NCI-H1417 treated with DMSO at 0.1 percent for 48 hours (cell line): ENCODE measurements around the gene GATD1.

ENCODE experiments used
- DNase-seq: peaks from one replicate; lab custom pipeline; 2025; lab: John Stamatoyannopoulos, UW

Gene GATD1

DNA sequence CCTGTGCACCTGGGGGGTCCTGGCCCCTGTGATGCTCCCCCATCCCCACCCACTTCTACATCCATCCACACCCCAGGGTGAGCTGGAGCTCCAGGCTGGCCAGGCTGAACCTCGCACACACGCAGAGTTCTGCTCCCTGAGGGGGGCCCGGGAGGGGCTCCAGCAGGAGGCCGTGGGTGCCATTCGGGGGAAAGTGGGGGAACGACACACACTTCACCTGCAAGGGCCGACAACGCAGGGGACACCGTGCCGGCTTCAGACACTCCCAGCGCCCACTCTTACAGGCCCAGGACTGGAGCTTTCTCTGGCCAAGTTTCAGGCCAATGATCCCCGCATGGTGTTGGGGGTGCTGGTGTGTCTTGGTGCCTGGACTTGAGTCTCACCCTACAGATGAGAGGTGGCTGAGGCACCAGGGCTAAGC, 50.0 kb downstream of the GATD1 start:
- no peak for DNase-seq

DNA sequence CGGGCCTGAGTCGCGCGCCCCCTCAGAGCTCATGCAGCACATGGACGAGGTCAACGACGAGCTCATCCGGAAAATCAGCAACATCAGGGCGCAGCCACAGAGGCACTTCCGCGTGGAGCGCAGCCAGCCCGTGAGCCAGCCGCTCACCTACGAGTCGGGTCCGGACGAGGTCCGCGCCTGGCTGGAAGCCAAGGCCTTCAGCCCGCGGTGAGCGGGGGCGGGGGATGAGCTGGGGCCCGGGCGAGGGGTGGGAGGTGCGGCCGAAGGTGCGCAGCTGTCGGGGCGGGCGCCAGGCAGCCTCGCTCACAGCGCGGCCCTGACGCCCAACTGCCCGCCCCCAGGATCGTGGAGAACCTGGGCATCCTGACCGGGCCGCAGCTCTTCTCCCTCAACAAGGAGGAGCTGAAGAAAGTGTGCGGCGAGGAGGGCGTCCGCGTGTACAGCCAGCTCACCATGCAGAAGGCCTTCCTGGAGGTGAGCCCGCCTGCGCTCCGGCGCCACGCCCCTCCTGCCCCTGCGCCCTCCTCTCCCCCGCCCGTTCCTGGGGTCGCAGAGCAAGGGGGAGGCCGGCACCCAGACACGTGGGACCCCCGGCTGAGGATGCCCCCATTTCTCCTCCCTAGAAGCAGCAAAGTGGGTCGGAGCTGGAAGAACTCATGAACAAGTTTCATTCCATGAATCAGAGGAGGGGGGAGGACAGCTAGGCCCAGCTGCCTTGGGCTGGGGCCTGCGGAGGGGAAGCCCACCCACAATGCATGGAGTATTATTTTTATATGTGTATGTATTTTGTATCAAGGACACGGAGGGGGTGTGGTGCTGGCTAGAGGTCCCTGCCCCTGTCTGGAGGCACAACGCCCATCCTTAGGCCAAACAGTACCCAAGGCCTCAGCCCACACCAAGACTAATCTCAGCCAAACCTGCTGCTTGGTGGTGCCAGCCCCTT, 50.7 kb downstream of the GATD1 start:
- no peak for DNase-seq

DNA sequence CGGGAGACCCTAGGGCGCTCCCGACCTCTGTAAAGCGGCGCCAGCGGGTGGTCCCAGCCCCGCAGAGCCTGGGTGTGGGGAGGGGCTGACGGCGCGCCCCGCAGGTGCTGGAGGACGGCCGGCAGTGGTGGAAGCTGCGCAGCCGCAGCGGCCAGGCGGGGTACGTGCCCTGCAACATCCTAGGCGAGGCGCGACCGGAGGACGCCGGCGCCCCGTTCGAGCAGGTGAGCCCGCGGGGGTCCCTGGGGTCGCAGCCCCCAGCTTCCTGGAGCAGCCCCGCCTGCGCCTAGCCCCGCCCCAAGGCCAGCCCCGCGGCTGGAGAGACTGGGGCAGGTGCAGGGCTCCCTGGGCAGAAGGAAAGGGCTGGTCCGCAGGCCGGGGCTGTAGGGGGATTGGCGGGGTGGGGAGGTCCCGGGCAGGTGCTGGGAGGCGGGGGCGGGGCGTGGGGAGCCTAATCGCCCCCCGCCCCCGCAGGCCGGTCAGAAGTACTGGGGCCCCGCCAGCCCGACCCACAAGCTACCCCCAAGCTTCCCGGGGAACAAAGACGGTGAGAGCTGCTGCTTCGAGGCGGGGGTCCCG, 51.6 kb downstream of the GATD1 start:
- no peak for DNase-seq

DNA sequence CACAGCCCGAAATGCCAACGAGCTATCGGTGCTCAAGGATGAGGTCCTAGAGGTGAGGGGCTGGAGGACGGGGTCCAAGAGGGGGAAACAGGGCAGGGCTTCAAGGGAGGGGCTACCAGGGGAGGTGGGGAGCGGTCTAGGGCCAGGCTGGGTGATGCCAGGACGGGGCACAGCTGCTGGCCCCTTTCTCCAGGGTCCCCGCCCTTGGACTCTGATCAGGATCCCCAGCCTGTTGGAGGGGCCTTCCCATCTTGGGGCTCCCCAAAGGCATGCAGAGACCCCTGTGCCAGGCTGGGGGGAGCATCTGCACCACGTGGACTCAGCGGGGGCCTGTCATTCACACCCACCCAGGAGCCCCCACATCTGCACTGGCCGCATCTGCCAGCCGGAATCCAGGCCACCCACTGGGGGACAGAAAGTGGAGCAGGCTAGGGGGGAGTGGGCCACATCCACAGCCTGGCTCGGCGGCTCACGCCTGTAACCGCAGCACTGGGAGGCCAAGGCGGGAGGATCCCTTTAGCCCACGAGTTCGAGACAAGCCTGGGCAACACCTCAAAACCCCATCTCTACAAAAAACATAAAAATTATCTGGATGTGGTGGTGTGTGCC, 52.4 kb downstream of the GATD1 start:
- no peak for DNase-seq

DNA sequence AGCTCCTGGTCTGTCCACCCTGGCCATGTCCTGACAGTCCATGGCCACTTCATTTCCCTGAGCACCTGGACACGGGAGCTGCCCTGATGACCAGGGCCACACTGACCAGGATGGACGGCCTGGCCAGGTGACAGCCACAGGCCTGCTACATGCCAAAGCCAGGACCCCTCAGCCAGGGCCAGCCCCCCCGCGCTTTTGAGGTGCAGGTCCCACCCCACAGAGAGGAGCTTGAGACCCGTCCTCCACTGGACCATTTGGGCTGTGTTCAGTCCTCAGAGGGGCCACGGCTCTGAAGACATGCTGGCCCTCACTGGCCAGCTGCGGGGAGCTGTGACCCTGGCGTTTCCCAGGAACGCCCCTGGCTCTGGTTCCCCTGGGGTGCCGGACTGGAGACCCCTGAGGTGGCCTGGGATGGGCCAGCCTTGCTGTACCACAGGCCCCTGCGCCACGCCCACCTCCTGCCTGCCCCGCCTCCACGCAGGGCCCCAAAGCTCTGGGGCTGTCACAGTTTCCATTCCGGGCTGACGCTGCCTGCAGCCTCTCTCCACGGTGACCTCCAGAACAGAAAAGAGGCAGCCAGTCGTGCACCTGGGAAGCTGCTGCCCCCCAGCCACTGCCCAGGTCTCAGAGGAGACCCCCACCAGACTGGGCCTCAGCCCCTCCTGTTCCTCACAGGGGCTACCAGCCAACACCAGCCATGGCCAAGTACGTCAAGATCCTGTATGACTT, 53.1 kb downstream of the GATD1 start:
- no peak for DNase-seq

DNA sequence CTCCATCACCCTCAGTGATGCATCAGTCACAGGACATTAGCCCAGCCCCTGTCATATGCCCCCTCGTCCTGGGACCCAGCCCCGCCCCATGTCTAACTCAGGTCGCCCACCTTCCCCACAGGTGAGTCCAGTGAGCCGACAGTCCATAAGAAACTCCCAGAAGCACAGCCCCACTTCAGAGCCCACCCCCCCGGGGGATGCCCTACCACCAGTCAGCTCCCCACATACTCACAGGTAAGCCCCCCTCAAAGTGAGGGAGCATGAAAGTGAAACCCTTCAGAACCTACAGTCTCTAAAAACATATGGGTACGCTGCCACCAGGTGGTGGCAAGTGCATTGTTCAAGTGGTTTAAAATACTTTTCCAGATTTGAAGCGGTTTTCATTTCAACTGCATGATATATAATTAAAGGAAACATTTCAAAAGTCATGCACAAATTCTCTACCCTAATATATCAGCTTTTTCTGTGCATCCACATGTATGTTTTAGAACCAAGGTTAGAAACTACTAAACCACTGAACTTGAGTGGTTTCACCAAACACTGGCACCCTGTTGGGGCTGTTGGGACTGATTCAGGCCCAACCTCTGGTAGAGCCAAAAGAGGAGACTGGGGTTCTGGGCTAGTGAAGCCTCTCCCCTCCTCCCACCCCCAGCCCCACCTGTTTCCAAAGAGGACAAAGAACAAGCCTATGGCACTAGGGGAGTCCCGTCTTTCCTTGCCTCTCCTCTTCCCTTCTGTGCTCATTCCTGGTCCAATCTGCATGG, 54.0 kb downstream of the GATD1 start:
- DNase-seq, result no peak

DNA sequence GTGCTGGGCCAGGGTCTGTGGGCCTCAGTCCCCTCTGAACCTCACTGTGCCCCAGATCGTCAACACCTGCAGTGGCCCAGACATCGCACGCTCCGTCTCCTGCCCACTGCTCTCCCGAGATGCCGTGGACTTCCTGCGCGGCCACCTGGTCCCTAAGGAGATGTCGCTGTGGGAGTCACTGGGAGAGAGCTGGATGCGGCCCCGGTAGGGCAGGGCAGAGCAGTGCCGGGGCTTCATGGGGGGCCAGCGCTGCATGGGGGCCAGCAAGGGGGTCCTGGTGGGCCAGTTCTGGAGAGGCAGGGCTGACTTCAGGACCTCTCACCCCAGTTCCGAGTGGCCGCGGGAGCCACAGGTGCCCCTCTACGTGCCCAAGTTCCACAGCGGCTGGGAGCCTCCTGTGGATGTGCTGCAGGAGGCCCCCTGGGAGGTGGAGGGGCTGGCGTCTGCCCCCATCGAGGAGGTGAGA, 54.9 kb downstream of the GATD1 start:
- no peak for DNase-seq

DNA sequence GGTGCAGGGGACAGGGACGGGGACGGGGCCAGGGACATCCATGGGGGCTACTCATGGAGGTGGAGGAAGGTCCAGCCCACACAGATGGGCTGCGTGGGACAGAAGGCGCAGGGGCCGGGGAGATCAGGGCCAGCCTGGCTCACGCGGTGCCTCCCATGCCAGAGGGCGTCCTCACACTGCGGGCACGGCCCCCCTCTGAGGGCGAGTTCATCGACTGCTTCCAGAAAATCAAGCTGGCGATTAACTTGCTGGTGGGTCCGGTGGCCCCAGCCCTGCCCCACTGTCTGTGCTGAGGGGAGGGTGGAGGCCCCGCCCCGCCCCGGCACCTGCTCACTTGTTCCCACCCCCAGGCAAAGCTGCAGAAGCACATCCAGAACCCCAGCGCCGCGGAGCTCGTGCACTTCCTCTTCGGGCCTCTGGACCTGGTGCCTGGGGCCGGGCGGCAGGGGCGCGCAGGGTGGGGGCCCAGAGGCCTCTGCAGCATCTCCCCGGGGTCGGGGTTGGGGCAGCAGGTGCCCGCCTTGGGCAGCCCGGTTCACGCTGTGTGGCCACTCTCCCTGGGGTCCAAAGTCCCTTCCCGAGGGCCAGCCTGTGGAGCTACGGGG, 55.4 kb downstream of the GATD1 start:
- no peak for DNase-seq

DNA sequence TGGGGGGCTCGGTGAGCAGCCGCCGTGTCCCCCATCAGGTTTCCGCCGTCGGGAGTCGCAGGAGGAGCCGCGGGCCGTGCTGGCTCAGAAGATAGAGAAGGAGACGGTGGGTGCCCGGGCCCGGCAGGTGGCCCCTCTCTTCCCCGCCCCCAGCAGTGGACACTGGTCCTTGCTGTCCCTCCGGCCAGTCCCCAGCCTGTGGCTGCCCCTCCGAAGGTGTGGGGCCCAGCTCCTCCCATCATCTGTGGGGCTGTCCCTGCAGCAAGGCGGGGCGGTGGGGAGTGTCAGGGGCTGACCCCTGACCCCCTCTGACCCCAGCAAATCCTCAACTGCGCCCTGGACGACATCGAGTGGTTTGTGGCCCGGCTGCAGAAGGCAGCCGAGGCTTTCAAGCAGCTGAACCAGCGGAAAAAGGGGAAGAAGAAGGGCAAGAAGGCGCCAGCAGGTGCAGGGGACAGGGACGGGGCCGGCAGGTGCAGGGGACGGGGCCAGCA, 56.0 kb downstream of the GATD1 start:
- DNase-seq, result no peak

DNA sequence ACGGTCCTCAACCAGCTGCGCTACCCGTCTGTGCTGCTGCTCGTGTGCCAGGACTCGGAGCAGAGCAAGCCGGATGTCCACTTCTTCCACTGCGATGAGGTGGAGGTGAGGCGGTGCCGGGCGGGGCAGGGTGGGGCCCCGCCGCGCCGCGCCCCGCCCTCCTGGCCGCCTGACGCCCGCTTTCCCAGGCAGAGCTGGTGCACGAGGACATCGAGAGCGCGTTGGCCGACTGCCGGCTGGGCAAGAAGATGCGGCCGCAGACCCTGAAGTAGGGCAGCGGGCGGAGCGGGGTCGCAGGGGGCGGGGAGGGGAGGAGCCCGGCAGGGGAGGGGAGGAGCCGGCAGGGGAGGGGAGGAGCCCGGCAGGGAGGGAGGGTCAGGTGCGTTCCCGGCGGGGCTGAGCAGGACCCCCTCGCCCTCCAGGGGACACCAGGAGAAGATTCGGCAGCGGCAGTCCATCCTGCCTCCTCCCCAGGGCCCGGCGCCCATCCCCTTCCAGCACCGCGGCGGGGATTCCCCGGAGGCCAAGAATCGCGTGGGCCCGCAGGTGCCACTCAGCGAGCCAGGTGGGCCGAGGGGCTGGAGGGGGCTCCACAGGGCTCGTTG, 56.5 kb downstream of the GATD1 start:
- no peak for DNase-seq

DNA sequence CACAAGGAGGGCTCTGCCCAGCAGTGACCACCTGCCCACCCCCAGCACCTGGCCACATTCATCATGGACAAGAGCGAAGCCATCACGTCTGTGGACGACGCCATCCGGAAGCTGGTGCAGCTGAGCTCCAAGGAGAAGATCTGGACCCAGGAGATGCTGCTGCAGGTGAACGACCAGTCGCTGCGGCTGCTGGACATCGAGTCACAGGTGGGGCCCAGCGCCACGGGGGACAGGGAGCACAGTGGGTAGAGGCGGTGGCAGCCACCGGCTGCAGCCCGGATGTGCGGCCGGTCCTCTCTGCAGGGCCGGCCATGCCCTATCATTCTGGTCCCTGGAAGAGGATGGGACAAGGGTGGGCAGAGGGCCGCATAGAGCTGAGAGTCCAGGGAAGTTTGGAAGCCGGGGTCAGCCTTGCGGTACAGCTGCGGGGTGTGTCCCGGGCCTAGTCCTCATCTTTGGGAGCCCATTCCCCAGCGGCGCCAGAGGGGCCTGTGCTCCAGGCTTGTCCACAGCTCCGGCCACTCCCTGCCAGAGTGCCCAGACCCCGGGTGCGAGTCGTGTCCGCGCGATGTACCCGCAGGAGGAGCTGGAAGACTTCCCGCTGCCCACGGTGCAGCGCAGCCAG, 57.2 kb downstream of the GATD1 start:
- DNase-seq, result no peak

DNA sequence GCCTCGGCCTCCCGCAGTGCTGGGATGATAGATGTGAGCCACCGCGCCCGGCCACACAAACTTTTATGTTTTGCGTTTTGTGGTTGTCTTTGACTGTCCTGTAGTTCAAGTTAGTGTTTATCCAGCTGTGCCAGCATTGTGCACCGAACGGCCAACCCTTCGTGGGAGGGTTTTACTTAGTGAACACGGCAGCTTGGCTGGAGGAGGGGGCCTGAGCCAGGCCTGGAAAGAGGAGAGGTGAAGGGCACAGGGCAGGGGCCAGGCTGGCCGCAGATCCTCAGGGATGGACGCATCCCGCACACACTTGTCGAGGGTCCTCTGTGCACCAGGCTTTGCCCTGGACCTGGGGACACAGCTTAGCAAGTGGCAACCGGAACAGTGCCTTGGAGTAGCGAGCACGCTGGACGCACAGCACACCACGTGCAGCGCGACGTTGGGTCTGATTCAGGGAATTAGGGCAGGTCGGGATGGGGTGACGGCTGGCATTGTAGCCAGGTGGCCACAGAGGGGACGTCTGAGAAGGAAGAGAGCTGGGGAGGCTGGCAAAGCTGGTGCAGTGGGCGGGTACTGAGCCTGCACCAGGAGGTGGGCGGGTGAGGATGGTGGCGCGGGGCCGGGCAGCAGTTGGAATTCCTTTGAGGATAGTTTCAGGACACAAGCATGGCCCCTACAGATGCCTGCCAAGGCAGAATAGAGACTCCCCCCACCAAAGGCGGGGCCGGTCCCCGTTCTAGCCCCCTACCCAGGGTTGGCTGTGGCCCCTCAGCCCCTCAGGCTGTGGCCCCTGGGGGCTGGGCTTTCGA, 57.9 kb downstream of the GATD1 start:
- DNase-seq, result no peak
